WTC11 (cell line): ENCODE data around the gene MTHFS. TPM values are rescaled to one million over a fixed set of nuclear protein-coding genes. Genes with fewer than 3 reads are reported as not detected.

Experiments used
- ATAC-seq: fragments of 200-7000 bp; cut with Tn5 transposase; 2 replicates; pipeline ENCODE4 v1.10.0; 2021; ENCODE audit warnings: mild to moderate bottlenecking, moderate library complexity
- CTCF ChIA-PET: fragments of 300-600 bp; sonication (Branson Sonifier 250); formaldehyde crosslinking; loops from one replicate; lab custom pipeline; 2021; ENCODE audit warnings: antibody characterized with exemption; lab: Charles Lee
- POLR2A ChIA-PET: fragments of 350-600 bp; sonication (Branson Sonifier 250); formaldehyde crosslinking; loops from one replicate; lab custom pipeline; 2021; ENCODE audit warnings: antibody characterized with exemption; lab: Charles Lee
- DNase-seq: peaks from one replicate; pipeline ENCODE4 v3.0.0; 2021; ENCODE audit warnings: low spot score
- H3K27ac Mint-ChIP-seq: 2 replicates; pipeline ENCODE4 v1.8.0; 2021; ENCODE audit warnings: mixed read lengths
- H3K27me3 Mint-ChIP-seq: 2 replicates; pipeline ENCODE4 v1.8.0; 2021; ENCODE audit warnings: low read depth, mild to moderate bottlenecking, moderate library complexity, mixed read lengths
- H3K36me3 Mint-ChIP-seq: 2 replicates; pipeline ENCODE4 v1.8.0; 2021; ENCODE audit warnings: mixed read lengths
- H3K4me1 Mint-ChIP-seq: 2 replicates; pipeline ENCODE4 v1.8.0; 2022; ENCODE audit warnings: mixed read lengths
- H3K4me3 Mint-ChIP-seq: 2 replicates; pipeline ENCODE4 v1.8.0; 2021; ENCODE audit warnings: mild to moderate bottlenecking, moderate library complexity, mixed read lengths
- H3K9me3 Mint-ChIP-seq: 2 replicates; pipeline ENCODE4 v1.8.0; 2021; ENCODE audit warnings: mixed read lengths
- ATF1 ChIP-seq: sonication (generic); formaldehyde crosslinking; IDR thresholded peaks from 2 replicates; pipeline ENCODE4 v1.8.1; 2023; ENCODE audit warnings: mild to moderate bottlenecking, moderate library complexity, missing genetic modification reagents
- EMX1 ChIP-seq: fragments of 250-450 bp; sonication (Bioruptor Pico); IDR thresholded peaks from 2 replicates; pipeline ENCODE4 v1.8.0; 2021; ENCODE audit warnings: mild to moderate bottlenecking
- GABPB1 ChIP-seq: sonication (generic); formaldehyde crosslinking; IDR thresholded peaks from 2 replicates; pipeline ENCODE4 v1.8.1; 2023; ENCODE audit warnings: mild to moderate bottlenecking, missing genetic modification reagents
- GTF2I ChIP-seq: fragments of 250-450 bp; sonication (Bioruptor Pico); conservative IDR thresholded peaks from 2 replicates; pipeline ENCODE4 v1.4.0; 2021; ENCODE audit warnings: mild to moderate bottlenecking
- IRF2 ChIP-seq: sonication (generic); formaldehyde crosslinking; IDR thresholded peaks from 2 replicates; pipeline ENCODE4 v1.8.0; 2022; ENCODE audit warnings: low read depth, missing genetic modification reagents, borderline replicate concordance
- MXD4 ChIP-seq: fragments of 250-450 bp; sonication (Bioruptor Pico); IDR thresholded peaks from 2 replicates; pipeline ENCODE4 v1.8.0; 2021; ENCODE audit warnings: mild to moderate bottlenecking, moderate library complexity, borderline replicate concordance
- NFYB ChIP-seq: sonication (generic); formaldehyde crosslinking; conservative IDR thresholded peaks from 2 replicates; pipeline ENCODE4 v1.8.0; 2022; ENCODE audit warnings: low read depth, missing genetic modification reagents
- OVOL2 ChIP-seq: fragments of 250-450 bp; sonication (Bioruptor Pico); IDR thresholded peaks from 2 replicates; pipeline ENCODE4 v1.9.0; 2021; ENCODE audit warnings: mild to moderate bottlenecking, borderline replicate concordance
- TP53 ChIP-seq: sonication (generic); formaldehyde crosslinking; IDR thresholded peaks from 2 replicates; pipeline ENCODE4 v1.8.1; 2023; ENCODE audit warnings: mild to moderate bottlenecking, missing genetic modification reagents
- ZNF423 ChIP-seq: fragments of 250-450 bp; sonication (Bioruptor Pico); IDR thresholded peaks from 2 replicates; pipeline ENCODE4 v2.1.2; 2022; ENCODE audit warnings: mild to moderate bottlenecking, moderate library complexity
- ZNF671 ChIP-seq: fragments of 250-450 bp; sonication (Bioruptor Pico); IDR thresholded peaks from 2 replicates; pipeline ENCODE4 v1.8.0; 2021; ENCODE audit warnings: mild to moderate bottlenecking
- total RNA-seq: library from RNA; stranded (reverse); gene quantifications from 3 replicates; pipeline ENCODE4 v1.2.3, GENCODE V29; 2021
- TF ChIP-seq, protein P1 (sequence below): fragments of 250-450 bp; sonication (Bioruptor Pico); IDR thresholded peaks from 2 replicates; pipeline ENCODE4 v1.9.0; 2021; ENCODE audit warnings: moderate library complexity, mild to moderate bottlenecking, inconsistent platforms, borderline replicate concordance
- TF ChIP-seq, protein P2 (sequence below): fragments of 250-450 bp; sonication (Bioruptor Pico); IDR thresholded peaks from 2 replicates; pipeline ENCODE4 v1.8.0; 2021; ENCODE audit warnings: mild to moderate bottlenecking
- TF ChIP-seq, protein P3 (sequence below): sonication (generic); formaldehyde crosslinking; IDR thresholded peaks from 2 replicates; pipeline ENCODE4 v1.8.1; 2022; ENCODE audit warnings: missing genetic modification reagents, borderline replicate concordance
- TF ChIP-seq, protein P4 (sequence below): sonication (generic); formaldehyde crosslinking; IDR thresholded peaks from 2 replicates; pipeline ENCODE4 v1.8.0; 2023; ENCODE audit warnings: missing genetic modification reagents
- TF ChIP-seq, protein P5 (sequence below): sonication (generic); formaldehyde crosslinking; IDR thresholded peaks from 2 replicates; pipeline ENCODE4 v1.8.0; 2022; ENCODE audit warnings: missing genetic modification reagents

MTHFS gene
- total RNA-seq, 1 experiment from 2014 or later, result 24.8 TPM

DNA sequence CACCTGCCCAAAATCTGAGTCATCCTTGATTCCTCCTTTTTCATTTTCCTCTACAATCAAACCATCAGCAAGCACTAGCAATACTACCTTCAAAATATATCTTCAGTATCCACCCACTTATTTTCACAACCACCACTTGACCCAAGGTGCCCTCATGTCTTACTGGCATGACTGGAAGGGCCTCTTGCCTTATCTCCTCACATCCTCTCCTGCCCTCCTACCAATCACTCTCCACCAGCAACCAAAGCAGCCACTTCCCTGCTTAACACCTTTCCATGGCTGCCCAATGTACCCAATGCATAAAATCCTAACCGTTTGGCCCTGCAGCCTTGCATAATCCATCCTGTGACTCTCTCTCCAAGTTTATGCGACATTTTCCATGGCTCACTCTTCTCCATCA lies 76.0 kb downstream of the MTHFS start:
- peaks cover 8% of the 10 kb centered on the region for H3K4me1 Mint-ChIP-seq
- no peaks in the 10 kb centered on the region for H3K27me3 Mint-ChIP-seq
- ATAC-seq, result no peak
- no peak overlapping the region for H3K4me3 Mint-ChIP-seq
- DNase-seq, result no peak
- H3K36me3 Mint-ChIP-seq, result peaks cover 19% of the 10 kb centered on the region
- no peak for TF ChIP-seq ATF1 (CRISPR knock-in tag)
- TF ChIP-seq EMX1 (CRISPR knock-in tag), result no peak
- TF ChIP-seq ZNF671, result no peak
- no peak for TF ChIP-seq GABPB1 (CRISPR knock-in tag)
- no peak for TF ChIP-seq MXD4 (CRISPR knock-in tag)
- TF ChIP-seq IRF2 (CRISPR knock-in tag), result no peak
- no peak for TF ChIP-seq OVOL2 (CRISPR knock-in tag)
- no peak for TF ChIP-seq NFYB (CRISPR knock-in tag)
- TF ChIP-seq, protein P1, sequence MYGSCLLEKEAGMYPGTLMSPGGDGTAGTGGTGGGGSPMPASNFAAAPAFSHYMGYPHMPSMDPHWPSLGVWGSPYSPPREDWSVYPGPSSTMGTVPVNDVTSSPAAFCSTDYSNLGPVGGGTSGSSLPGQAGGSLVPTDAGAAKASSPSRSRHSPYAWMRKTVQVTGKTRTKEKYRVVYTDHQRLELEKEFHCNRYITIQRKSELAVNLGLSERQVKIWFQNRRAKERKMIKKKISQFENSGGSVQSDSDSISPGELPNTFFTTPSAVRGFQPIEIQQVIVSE (CRISPR knock-in tag), result no peak
- TF ChIP-seq, protein P2, sequence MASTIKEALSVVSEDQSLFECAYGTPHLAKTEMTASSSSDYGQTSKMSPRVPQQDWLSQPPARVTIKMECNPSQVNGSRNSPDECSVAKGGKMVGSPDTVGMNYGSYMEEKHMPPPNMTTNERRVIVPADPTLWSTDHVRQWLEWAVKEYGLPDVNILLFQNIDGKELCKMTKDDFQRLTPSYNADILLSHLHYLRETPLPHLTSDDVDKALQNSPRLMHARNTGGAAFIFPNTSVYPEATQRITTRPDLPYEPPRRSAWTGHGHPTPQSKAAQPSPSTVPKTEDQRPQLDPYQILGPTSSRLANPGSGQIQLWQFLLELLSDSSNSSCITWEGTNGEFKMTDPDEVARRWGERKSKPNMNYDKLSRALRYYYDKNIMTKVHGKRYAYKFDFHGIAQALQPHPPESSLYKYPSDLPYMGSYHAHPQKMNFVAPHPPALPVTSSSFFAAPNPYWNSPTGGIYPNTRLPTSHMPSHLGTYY (CRISPR knock-in tag), result no peak
- TF ChIP-seq, protein P3, sequence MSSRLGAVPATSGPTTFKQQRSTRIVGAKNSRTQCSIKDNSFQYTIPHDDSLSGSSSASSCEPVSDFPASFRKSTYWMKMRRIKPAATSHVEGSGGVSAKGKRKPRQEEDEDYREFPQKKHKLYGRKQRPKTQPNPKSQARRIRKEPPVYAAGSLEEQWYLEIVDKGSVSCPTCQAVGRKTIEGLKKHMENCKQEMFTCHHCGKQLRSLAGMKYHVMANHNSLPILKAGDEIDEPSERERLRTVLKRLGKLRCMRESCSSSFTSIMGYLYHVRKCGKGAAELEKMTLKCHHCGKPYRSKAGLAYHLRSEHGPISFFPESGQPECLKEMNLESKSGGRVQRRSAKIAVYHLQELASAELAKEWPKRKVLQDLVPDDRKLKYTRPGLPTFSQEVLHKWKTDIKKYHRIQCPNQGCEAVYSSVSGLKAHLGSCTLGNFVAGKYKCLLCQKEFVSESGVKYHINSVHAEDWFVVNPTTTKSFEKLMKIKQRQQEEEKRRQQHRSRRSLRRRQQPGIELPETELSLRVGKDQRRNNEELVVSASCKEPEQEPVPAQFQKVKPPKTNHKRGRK (CRISPR knock-in tag), result no peak
- TF ChIP-seq, protein P4, sequence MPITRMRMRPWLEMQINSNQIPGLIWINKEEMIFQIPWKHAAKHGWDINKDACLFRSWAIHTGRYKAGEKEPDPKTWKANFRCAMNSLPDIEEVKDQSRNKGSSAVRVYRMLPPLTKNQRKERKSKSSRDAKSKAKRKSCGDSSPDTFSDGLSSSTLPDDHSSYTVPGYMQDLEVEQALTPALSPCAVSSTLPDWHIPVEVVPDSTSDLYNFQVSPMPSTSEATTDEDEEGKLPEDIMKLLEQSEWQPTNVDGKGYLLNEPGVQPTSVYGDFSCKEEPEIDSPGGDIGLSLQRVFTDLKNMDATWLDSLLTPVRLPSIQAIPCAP, result no peak
- no peak for TF ChIP-seq ZNF423 (CRISPR knock-in tag)
- TF ChIP-seq, protein P5, sequence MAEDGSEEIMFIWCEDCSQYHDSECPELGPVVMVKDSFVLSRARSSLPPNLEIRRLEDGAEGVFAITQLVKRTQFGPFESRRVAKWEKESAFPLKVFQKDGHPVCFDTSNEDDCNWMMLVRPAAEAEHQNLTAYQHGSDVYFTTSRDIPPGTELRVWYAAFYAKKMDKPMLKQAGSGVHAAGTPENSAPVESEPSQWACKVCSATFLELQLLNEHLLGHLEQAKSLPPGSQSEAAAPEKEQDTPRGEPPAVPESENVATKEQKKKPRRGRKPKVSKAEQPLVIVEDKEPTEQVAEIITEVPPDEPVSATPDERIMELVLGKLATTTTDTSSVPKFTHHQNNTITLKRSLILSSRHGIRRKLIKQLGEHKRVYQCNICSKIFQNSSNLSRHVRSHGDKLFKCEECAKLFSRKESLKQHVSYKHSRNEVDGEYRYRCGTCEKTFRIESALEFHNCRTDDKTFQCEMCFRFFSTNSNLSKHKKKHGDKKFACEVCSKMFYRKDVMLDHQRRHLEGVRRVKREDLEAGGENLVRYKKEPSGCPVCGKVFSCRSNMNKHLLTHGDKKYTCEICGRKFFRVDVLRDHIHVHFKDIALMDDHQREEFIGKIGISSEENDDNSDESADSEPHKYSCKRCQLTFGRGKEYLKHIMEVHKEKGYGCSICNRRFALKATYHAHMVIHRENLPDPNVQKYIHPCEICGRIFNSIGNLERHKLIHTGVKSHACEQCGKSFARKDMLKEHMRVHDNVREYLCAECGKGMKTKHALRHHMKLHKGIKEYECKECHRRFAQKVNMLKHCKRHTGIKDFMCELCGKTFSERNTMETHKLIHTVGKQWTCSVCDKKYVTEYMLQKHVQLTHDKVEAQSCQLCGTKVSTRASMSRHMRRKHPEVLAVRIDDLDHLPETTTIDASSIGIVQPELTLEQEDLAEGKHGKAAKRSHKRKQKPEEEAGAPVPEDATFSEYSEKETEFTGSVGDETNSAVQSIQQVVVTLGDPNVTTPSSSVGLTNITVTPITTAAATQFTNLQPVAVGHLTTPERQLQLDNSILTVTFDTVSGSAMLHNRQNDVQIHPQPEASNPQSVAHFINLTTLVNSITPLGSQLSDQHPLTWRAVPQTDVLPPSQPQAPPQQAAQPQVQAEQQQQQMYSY (CRISPR knock-in tag), result no peak
- no peak for TF ChIP-seq TP53
- CTCF ChIA-PET, result no interaction called here
- POLR2A ChIA-PET, result no interaction called here
- peaks cover 25% of the 10 kb centered on the region for H3K9me3 Mint-ChIP-seq
- H3K27ac Mint-ChIP-seq, result no peak overlapping the region

DNA sequence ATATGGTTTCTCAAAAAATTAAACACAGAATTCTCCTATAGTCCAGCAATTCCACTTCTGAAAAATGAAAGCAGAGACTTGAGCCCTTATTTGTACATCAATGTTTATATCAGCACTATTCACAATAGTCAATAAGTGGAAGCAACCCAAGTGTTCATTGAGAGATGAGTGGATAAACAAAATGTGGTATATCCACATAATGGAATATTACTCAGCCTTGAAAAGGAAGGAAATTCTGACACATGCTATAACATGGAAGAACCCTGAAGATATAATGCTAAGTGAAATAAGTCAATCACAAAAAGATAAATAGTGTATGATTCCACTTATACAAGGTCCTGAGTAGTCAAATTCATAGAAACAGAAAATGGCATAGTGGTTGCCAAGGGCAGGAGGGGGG lies 76.6 kb downstream of the MTHFS start:
- peaks cover 8% of the 10 kb centered on the region for H3K4me1 Mint-ChIP-seq
- H3K36me3 Mint-ChIP-seq, result peaks cover 19% of the 10 kb centered on the region
- DNase-seq (no peak), ATAC-seq (no peak)
- TF ChIP-seq GTF2I (CRISPR knock-in tag), result peak; percentile 69; the same call in 1 of the 2 replicates
- TF ChIP-seq, protein P3 (CRISPR knock-in tag), result no peak
- H3K27ac Mint-ChIP-seq, result no peak overlapping the region
- no peaks in the 10 kb centered on the region for H3K27me3 Mint-ChIP-seq
- H3K4me3 Mint-ChIP-seq, result no peak overlapping the region
- ChIA-PET POLR2A (no interaction called here), CTCF (no interaction called here)
- H3K9me3 Mint-ChIP-seq, result peaks cover 25% of the 10 kb centered on the region
